GM23338 (cell line): ENCODE data around the gene COPZ1. TPM values are rescaled to one million over a fixed set of nuclear protein-coding genes. Genes with fewer than 3 reads are reported as not detected.

Experiments used
- POLR2AphosphoS5 ChIP-seq: IDR thresholded peaks from 2 replicates; pipeline ENCODE4 v1.6.1; 2016; ENCODE audit warnings: antibody characterized with exemption, low read depth
- ZNF114 ChIP-seq: fragments of 250-450 bp; sonication (Bioruptor Pico); IDR thresholded peaks from 2 replicates; pipeline ENCODE4 v1.5.0; 2020; ENCODE audit warnings: mild to moderate bottlenecking, moderate library complexity
- ZNF462 ChIP-seq: fragments of 250-450 bp; sonication (Bioruptor Pico); IDR thresholded peaks from 2 replicates; pipeline ENCODE4 v1.5.0; 2020; ENCODE audit warnings: mild to moderate bottlenecking, moderate library complexity
- microRNA counts: library from miRNA; unstranded; fragments of <30 nt; microRNA quantifications from one replicate; lab custom pipeline; 2017
- microRNA-seq: library from miRNA; unstranded; fragments of <30 nt; microRNA quantifications from one replicate; pipeline ENCODE4, GENCODE V29; 2017
- polyA plus RNA-seq: library from polyadenylated mRNA; unstranded; fragments of >200 nt; fragmentation: Nextera tagmentation; extraction: Ambion mirVana; gene quantifications from 2 replicates; pipeline ENCODE4 v1.2.1, GENCODE V29; 2016
- small RNA-seq: library from RNA; depleted of rRNA; stranded (forward); fragments of <200 nt; gene quantifications from one replicate; pipeline ENCODE3, GENCODE V24; 2014; ENCODE audit warnings: low replicate concordance
- total RNA-seq: library from RNA; depleted of rRNA; stranded (reverse); fragments of >200 nt; shearing (Covaris generic); gene quantifications from 2 replicates; pipeline ENCODE4 v1.2.3, GENCODE V29; 2014; rRNA removed

COPZ1 gene
- total and polyA plus RNA-seq, 2 experiments from 2014 or later: 79.9 to 91.2 TPM

GRCh38 chr12:54401119-54401518 is 76.2 kb downstream of the COPZ1 start (continued):
- TF ChIP-seq ZNF462 (CRISPR knock-in tag): no peak
- no peak for TF ChIP-seq ZNF114
- TF ChIP-seq POLR2AphosphoS5: no peak

MicroRNA genes within 50 kb of the gene (microRNA counts, 767-probe panel; counts per million panel counts)
- 8,148 counts per million, percentile 49 among the panel's probes with 10 or more counts for microRNA hsa-miR-148b-3p (lab: Ali Mortazavi, UCI)

Small RNAs within 50 kb of the gene (microRNA-seq; reads per million reads assigned to microRNA genes)
- 35.4 reads per million, percentile 50 among the genes with 10 or more reads in this experiment for gene MIR148B

Small RNAs within 50 kb of the gene (small RNA-seq; reads per million reads assigned to genes)
- 29.5 reads per million, percentile 98 among the genes with 10 or more reads in this experiment for gene MIR148B
- gene RN7SL744P: not detected
- not detected for gene RNU6-950P

Other genes starting within 250 kb of the COPZ1 start
- gene SMUG1, start 136.1 kb upstream of the COPZ1 start, total RNA-seq: 19.6 and 23.8 TPM in 2 replicates
- gene SMUG1, start 136.1 kb upstream of the COPZ1 start, polyA plus RNA-seq: 21.8 and 23.1 TPM in 2 replicates
- 193 and 212 TPM in 2 replicates for gene CBX5, start 45.0 kb upstream of the COPZ1 start, total RNA-seq
- 152 and 175 TPM in 2 replicates for gene CBX5, start 45.0 kb upstream of the COPZ1 start, polyA plus RNA-seq
- gene HNRNPA1, start 44.4 kb upstream of the COPZ1 start, total RNA-seq: 1,104 and 1,281 TPM in 2 replicates
- 2,363 and 2,576 TPM in 2 replicates for gene HNRNPA1, start 44.4 kb upstream of the COPZ1 start, polyA plus RNA-seq
- gene NFE2, start 24.1 kb upstream of the COPZ1 start, total RNA-seq: 0.27 and 1.3 TPM in 2 replicates
- 1.8 and 3.0 TPM in 2 replicates for gene NFE2, start 24.1 kb upstream of the COPZ1 start, polyA plus RNA-seq
- not detected in 2 replicates for gene GPR84, start 39.4 kb downstream of the COPZ1 start, total RNA-seq
- gene GPR84, start 39.4 kb downstream of the COPZ1 start, polyA plus RNA-seq: not detected in 2 replicates
- 10.9 and 22.3 TPM in 2 replicates for gene ZNF385A, start 59.6 kb downstream of the COPZ1 start, total RNA-seq
- 19.6 and 21.7 TPM in 2 replicates for gene ZNF385A, start 59.6 kb downstream of the COPZ1 start, polyA plus RNA-seq
- gene ITGA5, start 94.1 kb downstream of the COPZ1 start, total RNA-seq: 23.7 and 24.2 TPM in 2 replicates
- 5.9 and 7.3 TPM in 2 replicates for gene ITGA5, start 94.1 kb downstream of the COPZ1 start, polyA plus RNA-seq
- gene GTSF1, start 148.5 kb downstream of the COPZ1 start, total RNA-seq: not detected in 2 replicates
- 1.3 and 2.3 TPM in 2 replicates for gene GTSF1, start 148.5 kb downstream of the COPZ1 start, polyA plus RNA-seq
- gene NCKAP1L, start 172.6 kb downstream of the COPZ1 start, total RNA-seq: not detected in 2 replicates
- 0.12 TPM in 1 of 2 replicates, not detected in the other for gene NCKAP1L, start 172.6 kb downstream of the COPZ1 start, polyA plus RNA-seq
- 0.59 and 2.2 TPM in 2 replicates for gene PDE1B, start 224.5 kb downstream of the COPZ1 start, total RNA-seq
- gene PDE1B, start 224.5 kb downstream of the COPZ1 start, polyA plus RNA-seq: 0.28 and 0.52 TPM in 2 replicates